Stimulated activated CD8-positive, alpha-beta memory T cell treated with anti-CD3 and anti-CD28 coated beads, Interleukin-12 subunit alpha, Interleukin-12 subunit beta, amount 100 ng/mL, for 24 hours (primary cell): ENCODE measurements around the gene NBPF3.
"Not testable (repeated sequence)": the region's sequence is repeated elsewhere in the genome, so short reads cannot be mapped to it uniquely, and the experiment has no call there.

ENCODE experiments used
- DNase-seq: peaks from one replicate; pipeline ENCODE4 v3.0.0-alpha.2; 2020; ENCODE audit errors: extremely low read depth

Gene NBPF3

GRCh38 chr1:21518774-21519455 lies 79.0 kb downstream of the NBPF3 start:
- DNase-seq = no peak

DNA sequence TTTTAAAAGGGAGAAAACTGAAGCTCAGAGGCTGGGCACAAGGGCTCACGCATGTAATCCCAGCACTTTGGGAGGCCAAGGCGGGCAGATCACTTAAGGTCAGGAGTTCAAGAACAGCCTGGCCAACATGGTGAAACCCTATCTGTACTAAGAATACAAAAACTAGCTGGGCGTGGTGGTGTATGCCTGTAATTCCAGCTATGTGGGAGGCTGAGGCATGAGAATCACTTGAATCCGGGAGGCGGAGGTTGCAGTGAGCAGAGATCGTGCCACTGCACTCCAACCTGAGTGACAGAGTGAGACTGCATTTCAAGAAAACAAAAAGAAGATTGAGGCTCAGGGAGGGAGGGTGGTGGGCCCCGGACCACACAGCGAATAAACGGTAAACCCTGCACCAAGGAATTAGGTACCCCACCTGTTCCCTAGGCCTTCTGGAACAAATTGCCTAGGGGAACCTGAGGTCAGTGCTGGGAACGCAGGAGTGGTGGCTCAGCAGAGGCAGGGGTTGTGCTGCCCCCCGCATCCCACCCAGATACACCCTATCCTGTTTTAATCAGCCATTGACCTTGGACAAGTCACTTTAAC lies 79.6 kb downstream of the NBPF3 start:
- DNase-seq = not testable (repeated sequence)

DNA sequence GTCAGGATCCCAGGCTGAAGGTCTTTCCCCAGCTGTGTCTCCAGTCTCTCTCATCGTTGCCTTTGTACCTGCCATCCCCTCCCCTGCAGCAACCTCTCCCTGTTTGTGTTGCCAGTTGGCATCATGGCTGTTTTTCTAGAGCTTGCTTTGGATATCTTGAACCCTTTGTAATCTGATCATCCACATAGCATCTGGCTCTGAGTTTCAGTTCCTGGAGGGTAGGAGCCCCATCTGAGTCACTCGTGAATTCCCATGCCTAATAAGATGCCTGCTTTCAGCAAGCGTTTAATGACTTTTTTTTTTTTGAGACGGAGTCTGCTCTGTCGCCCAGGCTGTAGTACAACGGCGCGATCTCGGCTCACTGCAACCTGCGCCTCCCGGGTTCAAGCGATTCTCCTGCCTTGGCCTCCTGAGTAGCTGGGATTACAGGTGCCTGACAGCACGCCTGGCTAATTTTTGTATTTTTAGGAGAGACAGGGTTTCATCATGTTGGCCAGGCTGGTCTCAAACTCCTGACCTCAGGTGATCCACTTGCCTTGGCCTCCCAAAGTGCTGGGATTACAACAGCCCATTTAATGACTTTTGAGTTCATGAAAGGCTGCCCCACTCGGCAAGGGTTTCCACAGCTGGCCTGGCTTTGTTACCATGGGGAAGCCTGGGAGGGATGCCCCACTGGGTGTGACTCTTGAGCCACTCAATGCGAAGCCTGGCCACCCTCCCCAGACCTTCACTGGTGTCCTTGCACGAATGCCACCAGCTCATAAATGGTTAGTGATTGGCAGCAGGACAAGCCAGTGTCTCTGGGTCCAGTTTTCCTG lies 81.2 kb downstream of the NBPF3 start:
- no peak for DNase-seq

- DNase-seq = no peak
Measured at GRCh38 chr1:21521717-21522060, 81.8 kb downstream of the NBPF3 start.

GRCh38 chr1:21522525-21523038 lies 82.6 kb downstream of the NBPF3 start:
- DNase-seq = no peak

DNA sequence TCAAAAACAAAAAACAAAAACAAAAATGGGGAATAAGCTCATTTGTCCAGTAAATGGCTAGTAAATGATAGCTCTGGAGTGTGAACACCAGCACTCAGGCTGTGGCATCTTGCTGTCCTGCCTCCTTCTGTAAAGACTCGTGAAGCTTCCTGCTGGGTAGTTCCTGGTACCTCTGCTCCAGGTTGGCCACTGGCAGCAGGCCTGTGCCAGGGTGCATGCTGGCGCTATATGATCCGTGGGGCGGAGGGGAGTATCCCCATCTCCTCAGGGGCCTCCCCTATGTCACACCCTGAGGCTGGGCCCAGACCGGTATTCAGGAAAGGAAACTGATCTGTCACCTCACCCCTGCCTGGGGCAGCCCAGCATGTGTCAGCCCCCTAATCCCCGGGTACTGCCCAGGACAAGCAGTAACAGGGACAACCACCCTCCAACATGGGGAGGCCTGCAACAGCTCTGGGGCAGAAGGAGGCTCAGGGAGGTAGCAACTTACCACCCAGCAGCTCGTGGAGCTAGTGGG lies 83.4 kb downstream of the NBPF3 start:
- DNase-seq = no peak

GRCh38 chr1:21524220-21524619 lies 84.3 kb downstream of the NBPF3 start:
- no peak for DNase-seq

- no peak for DNase-seq
Measured at GRCh38 chr1:21524686-21525339, 84.9 kb downstream of the NBPF3 start.

GRCh38 chr1:21525340-21525717 lies 85.4 kb downstream of the NBPF3 start:
- DNase-seq = no peak

- no peak for DNase-seq
Measured at GRCh38 chr1:21526441-21526840, 86.5 kb downstream of the NBPF3 start.

DNA sequence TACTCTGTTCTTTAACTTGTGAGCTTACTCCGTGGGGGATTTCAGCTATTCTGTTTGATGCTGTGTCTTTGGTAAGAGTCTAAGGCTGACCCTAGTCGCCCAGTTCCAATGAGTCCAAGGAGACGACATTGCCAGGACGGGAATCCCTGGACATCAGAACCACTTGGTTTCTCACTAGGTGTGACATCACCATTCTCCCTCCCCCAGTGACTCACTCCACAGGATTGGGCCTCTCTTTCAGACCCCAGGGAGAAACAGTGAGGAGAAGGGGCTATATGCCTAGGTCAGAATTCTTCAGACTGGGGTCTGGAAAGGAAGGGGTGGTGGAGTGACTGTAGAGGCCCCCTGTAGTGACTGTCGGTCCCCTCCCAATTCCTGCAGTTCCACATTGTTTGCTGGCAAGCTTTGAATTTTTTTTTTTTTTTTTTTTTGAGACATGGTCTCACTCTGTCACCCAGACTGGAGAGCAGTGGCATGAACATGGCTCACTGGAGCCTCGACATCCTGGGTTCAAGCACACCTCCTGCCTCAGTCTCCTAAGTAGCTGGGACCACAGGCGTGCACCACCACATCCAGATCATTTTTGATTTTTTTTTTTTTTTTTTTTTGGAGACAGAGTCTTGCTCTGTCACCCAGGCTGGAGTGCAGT lies 90.6 kb downstream of the NBPF3 start:
- no peak for DNase-seq

GRCh38 chr1:21531241-21531640 lies 91.3 kb downstream of the NBPF3 start:
- DNase-seq = no peak

- DNase-seq = no peak
Measured at GRCh38 chr1:21532496-21532895, 92.6 kb downstream of the NBPF3 start.

DNA sequence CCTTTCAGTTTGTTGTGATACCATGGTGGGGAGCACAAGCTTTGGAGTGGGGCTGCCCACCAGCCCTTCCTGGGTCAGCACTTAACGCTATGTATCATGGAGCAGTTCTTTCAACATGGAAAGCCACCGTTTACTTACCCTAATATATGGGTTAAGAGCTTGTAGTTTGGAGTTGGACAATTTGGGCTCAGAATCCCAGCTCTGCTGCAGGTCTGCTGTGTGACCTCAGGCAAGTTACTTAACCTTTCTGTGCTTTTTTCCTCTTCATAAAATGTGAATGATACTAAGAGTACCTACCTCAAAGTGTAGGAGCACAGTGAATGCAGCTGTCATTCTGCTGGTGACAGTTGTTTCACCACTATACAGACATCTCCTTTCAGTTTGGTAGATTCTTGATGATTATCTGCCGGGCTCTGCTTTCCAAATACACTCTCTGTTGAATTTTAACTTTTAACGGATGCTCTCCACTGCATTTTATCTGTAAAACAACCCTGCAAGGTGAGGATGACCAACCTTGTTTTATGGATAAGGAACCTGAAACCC lies 93.1 kb downstream of the NBPF3 start:
- no peak for DNase-seq

DNA sequence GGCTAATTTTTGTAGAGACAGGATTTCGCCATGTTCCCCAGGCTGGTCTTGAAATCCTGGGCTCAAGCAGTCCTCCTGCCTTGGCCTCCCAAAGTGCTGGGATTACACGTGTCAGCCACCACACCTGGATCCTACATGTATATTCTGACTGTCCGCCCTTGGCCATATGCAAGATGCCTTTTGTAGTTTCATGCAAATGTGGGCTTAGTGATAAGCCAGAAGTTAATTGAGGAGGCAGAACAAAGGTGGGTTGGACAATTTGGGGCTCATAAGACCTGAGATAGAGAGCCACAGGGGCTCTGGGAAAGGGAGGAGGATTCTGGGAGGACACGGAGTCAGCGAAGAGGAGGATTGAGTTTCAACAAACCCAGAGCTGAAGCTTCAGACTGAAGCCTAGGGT lies 94.2 kb downstream of the NBPF3 start:
- no peak for DNase-seq
